HG03378 (cell line): ENCODE measurements around the gene TOP2A.

Experiments used
- ATAC-seq: cut with Tn5 transposase; IDR thresholded peaks from one replicate; pipeline ENCODE4 v1.9.1; 2021; ENCODE audit warnings: mild to moderate bottlenecking, moderate library complexity; ENCODE audit not compliant: unreplicated experiment

TOP2A gene

GRCh38 chr17:40348136-40348504 is 69.6 kb downstream of the TOP2A start:
- no peak for ATAC-seq

DNA sequence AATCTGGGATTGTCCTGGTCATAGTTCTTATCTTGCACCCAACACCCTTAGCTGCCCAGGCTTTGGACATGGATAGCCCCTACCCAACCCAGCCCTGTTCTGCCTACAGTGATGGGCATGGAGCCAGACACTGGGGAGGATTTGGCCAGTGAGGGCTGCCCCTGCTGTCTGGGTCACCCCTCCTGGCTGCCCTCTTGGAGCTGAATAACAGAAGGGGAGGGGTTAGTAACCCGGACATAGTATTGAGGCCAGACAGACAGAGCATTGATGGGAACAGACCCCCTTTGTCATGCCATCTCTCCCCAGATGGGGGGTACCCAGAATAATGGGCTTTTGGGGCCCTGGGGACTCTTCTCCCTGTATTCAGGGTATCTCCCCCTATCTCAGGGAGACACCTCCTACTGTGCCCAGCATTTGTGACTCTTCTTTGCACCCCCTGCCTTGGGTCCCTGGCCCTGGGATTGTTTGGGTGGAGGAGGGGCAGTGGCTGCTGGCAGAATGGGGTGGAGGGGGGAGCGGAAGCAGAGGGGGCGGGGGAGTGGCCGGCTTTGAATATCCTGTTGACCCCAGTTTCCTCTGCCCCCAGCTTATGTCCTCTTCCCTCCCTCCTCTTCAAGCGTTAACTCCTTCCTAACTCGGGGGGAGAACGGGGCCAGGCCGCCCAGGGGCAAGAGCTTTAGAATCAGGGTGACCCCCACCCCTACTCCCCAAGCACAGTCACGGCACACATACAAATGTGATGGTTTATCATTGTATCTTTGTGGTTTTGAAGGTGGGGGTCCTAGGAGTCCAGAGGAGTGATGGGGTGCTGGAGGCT is 70.2 kb downstream of the TOP2A start:
- ATAC-seq = no peak

DNA sequence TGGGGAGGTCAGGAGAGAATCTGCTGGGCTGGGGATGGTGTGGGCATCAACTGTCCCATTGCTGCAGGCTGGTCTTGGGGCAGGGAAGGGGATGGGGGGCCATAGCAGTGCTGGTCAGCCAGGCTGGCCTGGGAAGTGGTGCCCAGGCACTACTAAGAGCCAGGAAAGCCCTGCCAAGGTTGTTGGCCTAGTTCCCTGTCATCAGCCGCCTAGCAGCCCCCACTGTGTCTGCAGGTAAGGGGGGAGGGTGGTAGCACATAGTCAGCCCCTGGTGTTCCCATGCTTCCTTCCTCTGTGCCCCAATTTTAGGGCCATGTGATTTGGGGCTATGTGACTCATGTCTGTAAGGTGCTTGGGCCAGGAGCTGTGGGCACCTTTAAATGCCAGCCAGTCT is 70.9 kb downstream of the TOP2A start:
- ATAC-seq = no peak

- ATAC-seq = no peak
Measured at GRCh38 chr17:40345994-40346764, 71.5 kb downstream of the TOP2A start.

DNA sequence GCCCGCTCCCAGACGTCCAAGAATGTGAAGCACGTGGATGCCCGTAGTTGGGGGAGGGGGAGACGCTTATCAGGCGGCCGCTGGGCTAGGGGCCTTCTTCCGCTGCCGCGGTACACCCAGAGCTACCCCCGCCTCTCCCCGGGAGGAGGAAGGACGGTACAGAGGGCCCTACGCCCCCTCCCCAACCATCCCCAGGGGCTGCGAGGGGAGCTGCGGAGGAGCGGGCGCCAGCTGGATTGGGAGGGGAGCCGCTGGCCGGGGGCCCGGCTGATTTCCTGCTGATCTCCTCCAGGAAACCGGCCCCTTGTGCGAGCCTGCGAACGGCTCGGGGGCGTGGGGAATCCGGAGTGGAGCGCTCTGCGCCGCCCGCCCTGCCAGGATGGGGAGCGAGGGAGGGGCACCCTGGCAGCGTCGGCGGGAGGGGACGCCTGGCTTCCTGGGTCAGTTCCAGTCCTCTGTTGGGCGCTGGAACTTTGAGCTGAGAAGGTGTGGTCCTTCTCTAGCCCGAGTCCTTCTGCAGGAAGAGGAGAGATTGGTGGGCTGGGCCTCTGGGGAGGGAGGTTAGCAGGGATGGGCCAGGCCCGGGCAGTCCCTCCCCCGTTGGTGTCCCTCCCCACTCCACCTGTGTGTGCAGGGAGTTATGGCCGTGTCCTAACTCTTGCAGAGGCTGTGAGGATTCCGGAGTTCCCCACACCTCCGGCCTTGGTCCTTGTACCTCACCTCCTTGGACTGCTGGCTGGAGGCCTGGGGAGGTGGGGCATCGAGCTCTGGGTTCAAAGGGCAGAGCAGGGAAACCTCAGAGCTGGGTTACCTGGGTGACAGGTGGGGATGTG is 72.3 kb downstream of the TOP2A start:
- no peak for ATAC-seq

DNA sequence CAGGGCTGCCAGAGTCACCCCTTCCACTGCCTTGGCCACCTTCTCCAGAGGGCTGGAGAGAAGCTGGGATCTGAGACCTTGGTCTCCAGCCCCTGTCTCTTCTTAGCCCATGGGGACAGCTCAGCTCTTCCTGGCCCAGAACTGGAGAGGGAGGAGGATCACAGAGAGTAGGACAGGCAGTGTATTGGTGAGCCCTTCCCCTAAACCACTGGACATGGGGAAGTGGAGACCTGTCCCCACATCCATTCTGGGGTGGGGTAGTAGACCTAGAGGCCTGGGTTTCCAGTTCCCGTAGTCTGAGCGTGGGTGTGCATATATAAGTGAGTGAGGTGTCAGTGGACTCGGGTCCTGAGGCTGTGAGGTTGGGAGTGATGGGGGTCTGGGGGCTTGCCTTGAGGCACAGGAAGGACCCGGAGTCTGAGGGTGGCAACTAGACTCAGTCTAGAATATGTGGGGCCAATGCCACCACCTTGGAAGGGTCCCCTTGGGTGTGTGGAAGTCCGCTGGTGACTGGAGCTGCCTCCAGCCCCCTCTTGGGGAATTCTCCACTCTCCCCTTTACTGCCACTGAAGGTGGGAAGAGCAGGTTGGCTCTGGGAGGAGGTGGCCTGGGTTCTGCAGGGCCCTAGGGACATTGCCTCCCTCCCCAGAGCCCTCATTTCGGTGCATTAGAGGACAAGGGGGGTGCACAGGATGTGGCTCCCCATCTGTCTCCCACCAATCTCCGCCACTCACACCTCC is 73.1 kb downstream of the TOP2A start:
- no peak for ATAC-seq

- ATAC-seq = no peak
Measured at GRCh38 chr17:40343219-40344119, 74.2 kb downstream of the TOP2A start.

GRCh38 chr17:40342504-40343218 is 75.0 kb downstream of the TOP2A start:
- ATAC-seq = no peak

DNA sequence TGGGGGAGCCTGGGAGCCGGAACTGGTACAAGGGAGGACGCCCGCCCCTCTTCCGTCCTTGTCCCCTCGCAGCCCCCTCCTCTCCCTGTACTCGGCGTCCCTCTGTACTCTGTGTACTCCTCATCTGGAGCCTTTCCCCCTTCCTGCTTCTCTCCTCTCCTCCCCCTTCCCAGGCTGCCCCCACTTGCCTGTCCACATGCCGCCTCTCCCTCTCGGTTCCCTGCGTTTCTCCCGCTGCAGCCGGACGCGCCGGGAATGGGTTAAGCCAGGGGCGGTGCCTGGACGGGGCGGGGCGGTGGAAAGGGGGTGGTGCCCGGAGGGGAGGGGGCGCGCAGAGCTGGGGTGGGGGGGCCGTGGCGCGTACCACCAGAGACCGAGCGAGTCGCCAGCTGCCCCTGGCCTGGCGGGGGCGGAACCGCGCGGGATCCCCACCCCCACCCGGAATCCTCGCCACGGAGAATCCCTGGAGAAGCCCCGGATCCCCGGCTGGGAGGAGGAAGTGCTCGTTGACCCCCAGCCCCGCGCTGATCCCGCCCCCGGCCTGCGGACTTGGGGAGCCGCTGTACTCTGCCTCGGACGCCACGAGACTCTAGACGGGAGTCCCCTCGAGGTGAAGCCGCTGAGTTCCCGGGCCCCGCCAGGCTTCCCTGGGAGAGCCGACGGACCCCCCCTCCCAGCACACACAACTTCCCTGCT is 75.7 kb downstream of the TOP2A start:
- ATAC-seq = no peak

GRCh38 chr17:40340880-40341807 is 76.6 kb downstream of the TOP2A start:
- ATAC-seq = peak; percentile 62

GRCh38 chr17:40340327-40340726 is 77.4 kb downstream of the TOP2A start:
- no peak for ATAC-seq

DNA sequence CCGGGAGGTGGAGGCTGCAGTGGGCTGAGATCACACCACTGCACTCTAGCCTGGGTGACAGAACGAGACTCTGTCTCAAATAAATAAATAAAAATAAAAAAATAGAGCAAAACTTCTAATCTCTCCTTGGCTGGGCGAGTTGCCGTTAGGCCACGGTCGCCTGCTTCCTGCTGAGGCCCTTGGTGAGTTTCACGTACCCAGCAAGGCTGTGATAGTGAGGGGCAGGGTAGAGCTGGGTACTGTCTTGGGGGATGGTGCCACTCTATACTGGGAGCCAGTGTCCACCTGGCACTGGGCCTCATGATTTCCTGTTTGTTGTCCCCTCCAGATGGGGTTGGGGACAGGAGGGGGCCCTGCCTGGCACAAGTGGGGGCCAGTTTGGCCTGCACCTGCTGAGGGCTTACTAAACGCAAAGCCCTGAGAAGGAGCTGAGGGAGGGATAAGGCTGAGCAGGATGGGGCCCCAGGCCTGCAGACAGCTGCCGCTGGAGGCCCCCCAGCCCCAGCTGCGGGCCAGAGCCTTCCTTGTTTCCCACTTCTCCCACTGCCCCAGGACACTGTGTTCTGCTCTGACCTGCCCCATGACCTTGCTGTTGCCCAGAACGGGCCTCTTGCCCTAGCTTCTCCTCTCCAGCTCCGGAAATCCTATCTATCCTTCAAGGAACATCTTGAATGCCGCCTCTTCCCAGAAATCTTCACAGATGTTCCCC is 78.6 kb downstream of the TOP2A start:
- no peak for ATAC-seq
